ENCODE measurements around the gene GCLC. TPM values are rescaled to one million over a fixed set of nuclear protein-coding genes. Genes with fewer than 3 reads are reported as not detected.

GCLC gene
- total and polyA plus RNA-seq, 8 donors, result 20.8 to 41.5 (median 33.8) TPM

- H3K27ac ChIP-seq, result no peak overlapping the region
- ATAC-seq (no peak), DNase-seq (peak in 2 of 4 donors; percentile 84 to 86)
- H3K9me3 ChIP-seq, result no peaks in the 10 kb centered on the region
- H3K4me3 ChIP-seq, result no peak overlapping the region
- no peaks in the 10 kb centered on the region for H3K27me3 ChIP-seq
- intact Hi-C loops (cut with DNase I), result loop anchor here in 1 of 2 donors (5.0 kb wide), 2 partner anchors 156 to 231 kb away; no protein-coding TSS in a partner anchor
- peaks cover 0 to 27% of the 10 kb centered on the region in 2 donors for H3K36me3 ChIP-seq
- TF ChIP-seq CTCF (IDR thresholded peaks at IDR 0.05), result no peak
- H3K4me1 ChIP-seq, result peaks cover 4 to 7% of the 10 kb centered on the region in 2 donors
Measured at GRCh38 chr6:53495506-53496499, 49.1 kb downstream of the GCLC start.

GRCh38 chr6:53494076-53494475, 50.8 kb downstream of the GCLC start:
- peaks cover 4 to 7% of the 10 kb centered on the region in 2 donors for H3K4me1 ChIP-seq
- no peak overlapping the region for H3K27ac ChIP-seq
- ATAC-seq, result no peak
- no peak for DNase-seq
- H3K27me3 ChIP-seq, result no peaks in the 10 kb centered on the region
- no peaks in the 10 kb centered on the region for H3K9me3 ChIP-seq
- intact Hi-C loops (cut with DNase I), result no loop called here
- H3K4me3 ChIP-seq, result no peak overlapping the region
- no peak for TF ChIP-seq CTCF (IDR thresholded peaks at IDR 0.05)
- H3K36me3 ChIP-seq, result peaks cover 0 to 10% of the 10 kb centered on the region in 2 donors

GRCh38 chr6:53493635-53494025, 51.3 kb downstream of the GCLC start:
- intact Hi-C loops (cut with DNase I), result no loop called here

GRCh38 chr6:53492860-53493634, 51.9 kb downstream of the GCLC start:
- TF ChIP-seq CTCF (IDR thresholded peaks at IDR 0.05), result peak; percentile 59 to 71
- intact Hi-C loops (cut with DNase I), result no loop called here
- Histone ChIP-seq H3K4me1 (peaks cover 4 to 7% of the 10 kb centered on the region in 2 donors), H3K27me3 (no peaks in the 10 kb centered on the region), H3K9me3 (no peaks in the 10 kb centered on the region), H3K36me3 (peaks cover 0 to 2% of the 10 kb centered on the region in 2 donors), H3K4me3 (no peak overlapping the region), H3K27ac (no peak overlapping the region)
- ATAC-seq (peak; percentile 79), DNase-seq (peak in 2 of 4 donors; percentile 57 to 62)

More at GRCh38 chr6:53493635-53494025, 51.3 kb downstream of the GCLC start:
- Histone ChIP-seq H3K9me3 (no peaks in the 10 kb centered on the region), H3K4me3 (no peak overlapping the region), H3K36me3 (peaks cover 0 to 8% of the 10 kb centered on the region in 2 donors), H3K27ac (no peak overlapping the region), H3K4me1 (peaks cover 4 to 7% of the 10 kb centered on the region in 2 donors), H3K27me3 (no peaks in the 10 kb centered on the region)
- ATAC-seq (no peak), DNase-seq (no peak)
- TF ChIP-seq CTCF (IDR thresholded peaks at IDR 0.05), result no peak
